Right lobe of liver (tissue), 4 donors: ENCODE measurements around the gene TTC32.

Experiments
- POLR2A ChIP-seq: fragments of 450-650 bp; IDR thresholded peaks from one replicate; pipeline ENCODE4 v1.6.1; 2017; ENCODE audit warnings: antibody characterized with exemption, mild to moderate bottlenecking
- TF ChIP-seq, protein P1 (sequence below), 4 donors: fragments of 200-600 bp in 3 of 4; fragments of 450-650 bp in 1 of 4; IDR thresholded peaks; one replicate each; pipeline versions ENCODE4 v1.5.1 to v1.8.0; 2016 to 2022; ENCODE audit warnings: antibody characterized with exemption in 4 of 4, mild to moderate bottlenecking in 2 of 4
- donor health status: DM: no; HTN: no; CAD: no.
- donor health status: DM: no; HTN: no; CAD: no.
- donor health status: DM: no; HTN: yes; CAD: no.

DNA sequence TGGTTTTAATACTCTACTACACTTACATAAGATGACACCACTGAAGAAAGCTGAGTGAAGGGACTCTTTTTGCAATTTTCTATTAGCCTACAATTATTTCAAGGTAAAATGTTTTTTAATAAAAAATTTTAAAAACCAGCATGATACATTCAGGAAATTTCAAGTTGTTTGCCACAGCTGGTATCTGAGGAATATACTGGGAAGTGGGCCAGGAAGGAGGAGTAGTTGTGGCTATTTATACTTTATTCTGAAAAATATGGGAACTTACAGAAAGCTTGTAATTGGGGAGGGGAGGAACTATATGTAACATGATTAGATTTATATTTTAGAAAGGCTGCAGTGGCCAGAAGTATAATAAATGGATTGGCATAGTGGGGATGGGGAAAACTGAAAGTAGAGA, 47.3 kb upstream of the TTC32 start:
- TF ChIP-seq, protein P1, sequence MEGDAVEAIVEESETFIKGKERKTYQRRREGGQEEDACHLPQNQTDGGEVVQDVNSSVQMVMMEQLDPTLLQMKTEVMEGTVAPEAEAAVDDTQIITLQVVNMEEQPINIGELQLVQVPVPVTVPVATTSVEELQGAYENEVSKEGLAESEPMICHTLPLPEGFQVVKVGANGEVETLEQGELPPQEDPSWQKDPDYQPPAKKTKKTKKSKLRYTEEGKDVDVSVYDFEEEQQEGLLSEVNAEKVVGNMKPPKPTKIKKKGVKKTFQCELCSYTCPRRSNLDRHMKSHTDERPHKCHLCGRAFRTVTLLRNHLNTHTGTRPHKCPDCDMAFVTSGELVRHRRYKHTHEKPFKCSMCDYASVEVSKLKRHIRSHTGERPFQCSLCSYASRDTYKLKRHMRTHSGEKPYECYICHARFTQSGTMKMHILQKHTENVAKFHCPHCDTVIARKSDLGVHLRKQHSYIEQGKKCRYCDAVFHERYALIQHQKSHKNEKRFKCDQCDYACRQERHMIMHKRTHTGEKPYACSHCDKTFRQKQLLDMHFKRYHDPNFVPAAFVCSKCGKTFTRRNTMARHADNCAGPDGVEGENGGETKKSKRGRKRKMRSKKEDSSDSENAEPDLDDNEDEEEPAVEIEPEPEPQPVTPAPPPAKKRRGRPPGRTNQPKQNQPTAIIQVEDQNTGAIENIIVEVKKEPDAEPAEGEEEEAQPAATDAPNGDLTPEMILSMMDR (IDR thresholded peaks at IDR 0.05) = no peak
- no peak for TF ChIP-seq POLR2A
